ENCODE results near the gene FBXO38. TPM values are rescaled to one million over a fixed set of nuclear protein-coding genes. Genes with fewer than 3 reads are reported as not detected.

Gene FBXO38
- total RNA-seq, 1 donor from 2014 or later: 64.6 TPM

DNA sequence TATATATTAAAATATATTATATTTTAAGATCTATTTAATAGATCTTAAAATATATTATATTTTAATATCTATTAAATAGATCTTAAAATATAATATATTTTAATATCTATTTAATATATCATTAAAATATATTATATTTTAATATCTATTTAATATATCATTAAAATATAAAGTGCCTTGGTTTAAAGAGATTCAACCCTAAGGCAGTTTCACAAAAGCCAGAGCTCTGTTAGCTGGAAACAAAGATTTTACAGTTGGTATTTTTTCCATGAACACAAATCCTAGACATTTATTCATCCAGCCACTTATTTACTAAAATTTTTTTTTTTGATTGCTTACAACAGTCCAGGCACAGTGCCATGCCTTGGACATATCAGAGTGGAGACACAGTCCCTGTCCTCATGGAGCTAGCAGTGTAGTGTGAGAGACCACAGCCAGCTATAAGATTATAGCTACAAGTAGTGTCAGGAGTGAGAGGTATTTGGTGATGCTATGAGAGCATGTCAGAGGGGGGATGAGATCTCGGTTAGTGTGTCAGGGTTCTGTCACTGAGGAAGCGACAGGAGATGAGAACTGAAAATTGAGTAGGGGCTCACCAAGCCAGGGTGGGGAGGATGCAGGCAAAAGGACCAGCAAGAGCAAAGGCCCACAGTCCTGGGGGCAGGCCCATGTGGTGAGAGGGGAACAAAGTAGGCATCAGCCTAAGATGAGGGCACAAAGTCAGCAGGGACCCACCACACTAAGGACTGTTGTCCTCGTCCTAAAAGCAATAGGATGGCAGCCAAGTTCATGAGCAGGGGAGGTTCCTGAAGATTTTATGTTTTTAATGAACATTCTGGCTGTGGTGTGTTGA lies 74.5 kb downstream of the FBXO38 start:
- Histone ChIP-seq H2AFZ (replicated peaks) (no peak overlapping the region), H3F3A (ENCODE audit: low read depth) (no peaks in the 10 kb centered on the region), H3K36me3 (no peaks in the 10 kb centered on the region), H3K4me3 (no peak overlapping the region), H3K9ac (no peak overlapping the region), H3K79me2 (ENCODE audit: low read depth) (no peaks in the 10 kb centered on the region), H3K9me3 (ENCODE audit: low read depth) (no peaks in the 10 kb centered on the region), H3K27ac (no peak overlapping the region), H3K27me3 (no peaks in the 10 kb centered on the region), H3K4me2 (no peak overlapping the region), H4K20me1 (ENCODE audit: low read depth) (no peaks in the 10 kb centered on the region), H3K4me1 (no peaks in the 10 kb centered on the region)
- Mint-ChIP-seq H3K36me3 (no peaks in the 10 kb centered on the region), H3K4me3 (no peak overlapping the region), H3K9me3 (no peaks in the 10 kb centered on the region), H3K27ac (no peak overlapping the region), H3K27me3 (ENCODE audit: insufficient read depth, low read depth) (peaks cover 2% of the 10 kb centered on the region), H3K4me1 (no peaks in the 10 kb centered on the region)
- DNase-seq (ENCODE audit: low spot score): no peak
- no peak for TF ChIP-seq EZH2 (IDR thresholded peaks at IDR 0.05)
- no peak for TF ChIP-seq CTCF (IDR thresholded peaks at IDR 0.05)
- TF ChIP-seq EZH2phosphoT487 (IDR thresholded peaks at IDR 0.05): no peak

DNA sequence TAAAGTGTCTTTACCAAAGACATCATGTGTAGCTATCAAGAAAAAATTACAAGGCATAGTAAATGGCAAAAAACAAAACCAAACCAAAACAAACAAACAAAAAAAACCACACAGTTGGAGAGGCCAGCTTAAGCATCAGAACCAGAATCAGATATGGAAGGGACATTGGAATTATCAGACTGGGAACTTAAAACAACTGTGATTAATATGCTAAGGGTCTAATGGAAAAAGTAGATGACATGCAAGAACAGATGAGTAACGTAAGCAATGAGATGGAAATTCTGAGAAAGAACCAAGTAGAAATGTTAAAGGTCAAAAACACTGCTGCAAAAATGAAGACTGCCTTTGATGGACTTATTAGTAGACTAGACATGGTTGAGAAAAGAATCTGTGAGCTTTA lies 75.9 kb downstream of the FBXO38 start:
- H3K4me3 Mint-ChIP-seq: no peak overlapping the region
- H3K27ac Mint-ChIP-seq: no peak overlapping the region
- no peaks in the 10 kb centered on the region for H3K36me3 Mint-ChIP-seq
- H3K27me3 ChIP-seq: no peaks in the 10 kb centered on the region
- no peak for DNase-seq (ENCODE audit: low spot score)
- TF ChIP-seq EZH2phosphoT487 (IDR thresholded peaks at IDR 0.05) (no peak), EZH2 (IDR thresholded peaks at IDR 0.05) (no peak), CTCF (IDR thresholded peaks at IDR 0.05) (no peak)
- no peaks in the 10 kb centered on the region for H3K79me2 ChIP-seq (ENCODE audit: low read depth)
- no peaks in the 10 kb centered on the region for H3K4me1 Mint-ChIP-seq
- H2AFZ ChIP-seq (replicated peaks): no peak overlapping the region
- no peak overlapping the region for H3K9ac ChIP-seq
- no peak overlapping the region for H3K27ac ChIP-seq
- H3K4me3 ChIP-seq: no peak overlapping the region
- H3K4me1 ChIP-seq: no peaks in the 10 kb centered on the region
- H3K4me2 ChIP-seq: no peak overlapping the region
- no peaks in the 10 kb centered on the region for H3K36me3 ChIP-seq
- no peaks in the 10 kb centered on the region for H3K9me3 ChIP-seq (ENCODE audit: low read depth)
- H4K20me1 ChIP-seq (ENCODE audit: low read depth): no peaks in the 10 kb centered on the region
- H3K9me3 Mint-ChIP-seq: no peaks in the 10 kb centered on the region
- H3F3A ChIP-seq (ENCODE audit: low read depth): no peaks in the 10 kb centered on the region
- peaks cover 2% of the 10 kb centered on the region for H3K27me3 Mint-ChIP-seq (ENCODE audit: insufficient read depth, low read depth)

DNA sequence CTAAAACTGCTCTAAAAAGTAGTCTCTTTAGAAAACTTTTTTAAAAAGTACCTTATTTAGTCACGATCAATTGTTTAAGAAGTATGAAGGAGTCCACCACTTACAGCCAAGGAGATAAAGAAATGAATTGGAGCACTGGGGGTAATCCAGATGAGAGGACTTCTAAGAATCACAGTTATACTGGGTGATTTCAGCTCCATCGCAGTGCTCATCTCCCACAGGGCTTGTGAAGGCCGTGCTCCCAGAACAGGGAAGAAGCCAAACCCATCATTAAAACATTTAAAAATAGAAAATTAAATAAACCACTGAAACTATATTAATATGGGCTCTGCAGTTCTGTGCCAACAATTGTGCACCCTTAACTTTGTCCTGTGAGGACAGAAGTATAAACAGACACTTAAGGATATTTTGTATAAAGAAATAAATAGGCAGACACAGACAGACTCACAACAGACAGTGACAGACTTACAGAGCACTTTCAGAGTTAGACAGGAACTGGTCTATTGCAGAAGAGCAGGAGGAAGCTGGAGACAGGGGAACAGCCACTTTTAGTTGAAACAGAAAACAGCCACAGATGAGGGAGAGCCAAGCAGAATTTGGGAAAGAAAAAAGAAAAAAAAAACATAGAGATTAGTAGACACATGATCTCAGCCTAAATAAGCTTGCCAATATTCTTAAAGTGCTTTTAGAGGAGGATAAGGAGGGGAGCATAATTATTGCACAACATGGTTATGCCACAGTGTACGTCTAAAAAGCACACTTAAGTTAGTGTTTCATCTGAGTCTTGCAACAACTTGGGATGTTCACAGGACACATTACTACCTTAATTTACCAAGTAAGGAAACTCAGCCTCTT lies 81.8 kb downstream of the FBXO38 start:
- H3K4me3 Mint-ChIP-seq: no peak overlapping the region
- H2AFZ ChIP-seq (replicated peaks): no peak overlapping the region
- DNase-seq (ENCODE audit: low spot score): no peak
- no peak overlapping the region for H3K4me2 ChIP-seq
- H3K27me3 ChIP-seq: no peaks in the 10 kb centered on the region
- H3K36me3 Mint-ChIP-seq: no peaks in the 10 kb centered on the region
- H3K27ac Mint-ChIP-seq: no peak overlapping the region
- H3F3A ChIP-seq (ENCODE audit: low read depth): no peaks in the 10 kb centered on the region
- no peaks in the 10 kb centered on the region for H3K4me1 ChIP-seq
- H3K4me1 Mint-ChIP-seq: no peaks in the 10 kb centered on the region
- TF ChIP-seq EZH2 (IDR thresholded peaks at IDR 0.05) (no peak), EZH2phosphoT487 (IDR thresholded peaks at IDR 0.05) (no peak), CTCF (IDR thresholded peaks at IDR 0.05) (no peak)
- no peak overlapping the region for H3K4me3 ChIP-seq
- no peaks in the 10 kb centered on the region for H3K9me3 Mint-ChIP-seq
- H3K9me3 ChIP-seq (ENCODE audit: low read depth): no peaks in the 10 kb centered on the region
- no peak overlapping the region for H3K9ac ChIP-seq
- H3K36me3 ChIP-seq: no peaks in the 10 kb centered on the region
- H4K20me1 ChIP-seq (ENCODE audit: low read depth): no peaks in the 10 kb centered on the region
- H3K27ac ChIP-seq: no peak overlapping the region
- no peaks in the 10 kb centered on the region for H3K79me2 ChIP-seq (ENCODE audit: low read depth)
- H3K27me3 Mint-ChIP-seq (ENCODE audit: insufficient read depth, low read depth): no peaks in the 10 kb centered on the region
